MCF 10A (cell line): ENCODE results near the gene CCNL2. TPM values are rescaled to one million over a fixed set of nuclear protein-coding genes. Genes with fewer than 3 reads are reported as not detected.
A peak's percentile ranks its signal among the peaks of the same experiment; 100 is the strongest.
"Not testable (repeated sequence)": the region's sequence is repeated elsewhere in the genome, so short reads cannot be mapped to it uniquely, and the experiment has no call there.

ENCODE experiments used
- BruUV-seq: library from RNA; stranded (reverse); fragments of 400-500 nt; replicated peaks from 2 replicates; lab custom pipeline; 2021; lab: Mats Ljungman, UMichigan
- CTCF ChIA-PET: fragments of 300-600 bp; sonication (Branson Sonifier 250); formaldehyde crosslinking; extraction: SDS; loops from one replicate; lab custom pipeline; 2021; ENCODE audit warnings: antibody characterized with exemption, inconsistent platforms; lab: Yijun Ruan, JAX
- POLR2A ChIA-PET: fragments of 300-600, 350-650 bp; sonication (Branson Sonifier 250); formaldehyde crosslinking; extraction: SDS; loops from one replicate; lab custom pipeline; 2020; ENCODE audit warnings: antibody characterized with exemption, inconsistent platforms; lab: Yijun Ruan, JAX
- DNase-seq: peaks from one replicate; pipeline ENCODE4 v3.0.0-alpha.2; 2018; ENCODE audit not compliant: unreplicated experiment
- H3K27ac Mint-ChIP-seq: one replicate; pipeline ENCODE4 v1.8.0; 2022; ENCODE audit warnings: mild to moderate bottlenecking, low read depth, mixed read lengths; ENCODE audit not compliant: unreplicated experiment
- H3K27me3 Mint-ChIP-seq: one replicate; pipeline ENCODE4 v1.8.0; 2022; ENCODE audit warnings: mixed read lengths; ENCODE audit not compliant: insufficient read depth, unreplicated experiment
- H3K36me3 Mint-ChIP-seq: one replicate; pipeline ENCODE4 v1.8.0; 2022; ENCODE audit warnings: mild to moderate bottlenecking, moderate library complexity, mixed read lengths; ENCODE audit not compliant: insufficient read depth, unreplicated experiment
- H3K4me1 Mint-ChIP-seq: one replicate; pipeline ENCODE4 v1.8.0; 2022; ENCODE audit warnings: mixed read lengths; ENCODE audit not compliant: insufficient read depth, unreplicated experiment
- H3K4me3 Mint-ChIP-seq: one replicate; pipeline ENCODE4 v1.8.0; 2022; ENCODE audit warnings: mild to moderate bottlenecking, moderate library complexity, mixed read lengths; ENCODE audit not compliant: unreplicated experiment
- H3K9me3 Mint-ChIP-seq: one replicate; pipeline ENCODE4 v1.8.0; 2022; ENCODE audit warnings: mixed read lengths; ENCODE audit not compliant: unreplicated experiment
- CTCF ChIP-seq: fragments of 200-600 bp; IDR thresholded peaks from one replicate; pipeline ENCODE4 v1.8.0; 2022; ENCODE audit warnings: antibody characterized with exemption, mild to moderate bottlenecking; ENCODE audit not compliant: unreplicated experiment
- intact Hi-C: fragments of 100-400 bp; cut with micrococcal nuclease; formaldehyde crosslinking; loops from 2 replicates; pipeline ENCODE4 v1.14.1; 2022
- total RNA-seq: library from RNA; stranded (reverse); gene quantifications from 2 replicates; pipeline ENCODE4 v1.2.3, GENCODE V29; 2022

CCNL2 gene
- total RNA-seq, 1 experiment from 2014 or later, result 248 TPM

- no peaks in the 10 kb centered on the region for H3K9me3 Mint-ChIP-seq
- BruUV-seq, result no TSS peak
- POLR2A ChIA-PET, result no interaction called here
- H3K27me3 Mint-ChIP-seq, result no peaks in the 10 kb centered on the region
- no peak overlapping the region for H3K4me3 Mint-ChIP-seq
- H3K36me3 Mint-ChIP-seq, result peaks cover 86% of the 10 kb centered on the region
- no peak for TF ChIP-seq CTCF
- intact Hi-C loops, result loop anchor here (10.0 kb wide), 1 partner anchor 101 kb away; no protein-coding TSS in a partner anchor
- no peak for DNase-seq
- peaks cover 18% of the 10 kb centered on the region for H3K4me1 Mint-ChIP-seq
- peak overlapping the region; percentile 71 for H3K27ac Mint-ChIP-seq
- CTCF ChIA-PET, result no interaction called here
These were observed 4.5 kb upstream of the CCNL2 start for GRCh38 chr1:1403653-1404052.

GRCh38 chr1:1402901-1403392 is 3.8 kb upstream of the CCNL2 start:
- DNase-seq, H3K9me3 Mint-ChIP-seq, H3K27me3 Mint-ChIP-seq, BruUV-seq, H3K4me3 Mint-ChIP-seq: not testable (repeated sequence)
- peaks cover 18% of the 10 kb centered on the region for H3K4me1 Mint-ChIP-seq
- intact Hi-C loops, result loop anchor here (10.0 kb wide), 1 partner anchor 102 kb away; no protein-coding TSS in a partner anchor
- ChIA-PET CTCF (interaction anchor here (0.6 to 2.4 kb wide), 8 partner anchors 15 to 273 kb away, joined by 3 to 9 read pairs (median 3); no protein-coding TSS in a partner anchor), POLR2A (interaction anchor here (1.9 to 2.0 kb wide), 2 partner anchors 28 to 102 kb away, joined by 9 to 13 read pairs; partner anchors contain the start of gene AURKAIP1)
- peaks cover 91% of the 10 kb centered on the region for H3K36me3 Mint-ChIP-seq
- peak overlapping the region; percentile 71 for H3K27ac Mint-ChIP-seq

GRCh38 chr1:1402072-1402900 is 3.2 kb upstream of the CCNL2 start:
- POLR2A ChIA-PET, result interaction anchor here (0.7 to 2.0 kb wide), 4 partner anchors 27 to 213 kb away, joined by 3 to 13 read pairs (median 6); partner anchors contain the start of genes AURKAIP1 and MIB2
- peak; percentile 73 for DNase-seq
- peaks cover 18% of the 10 kb centered on the region for H3K4me1 Mint-ChIP-seq
- H3K36me3 Mint-ChIP-seq, result peaks cover 91% of the 10 kb centered on the region
- no peaks in the 10 kb centered on the region for H3K9me3 Mint-ChIP-seq
- peak overlapping the region; percentile 16 for H3K4me3 Mint-ChIP-seq
- no TSS peak for BruUV-seq
- H3K27ac Mint-ChIP-seq, result peak overlapping the region; percentile 69
- intact Hi-C loops, result loop anchor here (10.0 kb wide), 1 partner anchor 103 kb away; no protein-coding TSS in a partner anchor
- TF ChIP-seq CTCF, result peak; percentile 58
- H3K27me3 Mint-ChIP-seq, result no peaks in the 10 kb centered on the region
- CTCF ChIA-PET, result interaction anchor here (0.6 to 2.4 kb wide), 10 partner anchors 11 to 272 kb away, joined by 3 to 9 read pairs (median 3); no protein-coding TSS in a partner anchor

GRCh38 chr1:1401457-1402010 is 2.4 kb upstream of the CCNL2 start:
- Mint-ChIP-seq H3K4me1 (peaks cover 18% of the 10 kb centered on the region), H3K36me3 (peaks cover 91% of the 10 kb centered on the region), H3K9me3 (no peaks in the 10 kb centered on the region), H3K27me3 (no peaks in the 10 kb centered on the region), H3K4me3 (peak overlapping the region; percentile 88), H3K27ac (peak overlapping the region; percentile 69)
- BruUV-seq, result no TSS peak
- intact Hi-C loops, result loop anchor here (10.0 kb wide), 1 partner anchor 103 kb away; no protein-coding TSS in a partner anchor
- POLR2A ChIA-PET, result interaction anchor here (0.8 to 2.0 kb wide), 3 partner anchors 27 to 104 kb away, joined by 4 to 13 read pairs (median 9); partner anchors contain the start of gene AURKAIP1
- CTCF ChIA-PET, result interaction anchor here (0.8 to 2.4 kb wide), 6 partner anchors 12 to 150 kb away, joined by 3 to 9 read pairs (median 3); no protein-coding TSS in a partner anchor
- no peak for DNase-seq
- no peak for TF ChIP-seq CTCF
